HepG2 (cell line): ENCODE data around the gene LDLRAD4. TPM values are rescaled to one million over a fixed set of nuclear protein-coding genes. Genes with fewer than 3 reads are reported as not detected.

Source experiments
- ARID3A ChIP-seq: IDR thresholded peaks from 2 replicates; pipeline ENCODE4 v1.6.1; 2012; ENCODE audit warnings: low read depth, low read length, improper control_type of control experiment
- HMGXB3 ChIP-seq: sonication (generic); formaldehyde crosslinking; IDR thresholded peaks from 2 replicates; pipeline ENCODE4 v1.4.0; 2020; ENCODE audit warnings: missing genetic modification reagents, borderline replicate concordance
- IKZF4 ChIP-seq: sonication (generic); formaldehyde crosslinking; IDR thresholded peaks from 2 replicates; pipeline ENCODE4 v1.5.1; 2020; ENCODE audit warnings: borderline replicate concordance, mild to moderate bottlenecking, low read depth, missing genetic modification reagents; ENCODE audit errors: not compliant biosample characterization
- KDM3A ChIP-seq: IDR thresholded peaks from 2 replicates; pipeline ENCODE4 v1.6.1; 2018; ENCODE audit warnings: low read depth, missing compliant biosample characterization
- MIER2 ChIP-seq: IDR thresholded peaks from 2 replicates; pipeline ENCODE4 v1.6.1; 2016; ENCODE audit warnings: missing biosample characterization, missing genetic modification reagents
- NKX3-1 ChIP-seq: sonication (generic); formaldehyde crosslinking; IDR thresholded peaks from 2 replicates; pipeline ENCODE4 v1.5.0; 2020; ENCODE audit warnings: missing genetic modification reagents
- SKIL ChIP-seq: sonication (generic); formaldehyde crosslinking; IDR thresholded peaks from 2 replicates; pipeline ENCODE4 v1.8.0; 2022; ENCODE audit warnings: missing genetic modification reagents, mild to moderate bottlenecking, moderate library complexity, borderline replicate concordance
- THAP11 ChIP-seq: IDR thresholded peaks from 2 replicates; pipeline ENCODE4 v1.6.1; 2016; ENCODE audit warnings: missing biosample characterization, missing genetic modification reagents
- ZBTB1 ChIP-seq: sonication (generic); formaldehyde crosslinking; IDR thresholded peaks from 2 replicates; pipeline ENCODE4 v1.4.0; 2020; ENCODE audit warnings: missing genetic modification reagents, borderline replicate concordance
- ZMYM2 ChIP-seq: sonication (generic); formaldehyde crosslinking; IDR thresholded peaks from 2 replicates; pipeline ENCODE4 v1.8.0; 2022; ENCODE audit warnings: mild to moderate bottlenecking, missing genetic modification reagents
- ZNF33A ChIP-seq: sonication (generic); formaldehyde crosslinking; IDR thresholded peaks from 2 replicates; pipeline ENCODE4 v1.5.1; 2020; ENCODE audit warnings: missing genetic modification reagents, mild to moderate bottlenecking, moderate library complexity, borderline replicate concordance
- ZNF749 ChIP-seq: sonication (generic); formaldehyde crosslinking; IDR thresholded peaks from 2 replicates; pipeline ENCODE4 v1.8.0; 2022; ENCODE audit warnings: mild to moderate bottlenecking, missing genetic modification reagents, moderate library complexity, borderline replicate concordance
- polyA plus RNA-seq, 8 experiments: library from polyadenylated mRNA; depleted of rRNA in 3 of 8; stranded (reverse) in 7 of 8; unstranded in 1 of 8; fragments of >200 nt; fragmentation: Illumina TruSeq in 4 of 8; extraction: Trizol in 4 of 8; gene quantifications; 2 replicates each; pipeline versions ENCODE4 v1.2.1 to v1.2.3, GENCODE V29; 2011 to 2016; ENCODE audit warnings: low read depth in 4 of 8, missing spikeins in 1 of 8, mixed read lengths in 1 of 8; ENCODE audit not compliant: insufficient read depth in 1 of 8
- total RNA-seq, 5 experiments: library from RNA; depleted of rRNA; stranded (reverse); fragments of >200 nt; fragmentation: Illumina TruSeq; extraction: Trizol; gene quantifications; 2 replicates each; pipeline ENCODE4 v1.2.3, GENCODE V29; 2016; ENCODE audit warnings: low read depth in 1 of 5
- TF ChIP-seq, protein P1 (sequence below): sonication (generic); formaldehyde crosslinking; IDR thresholded peaks from 2 replicates; pipeline ENCODE4 v1.5.0; 2020; ENCODE audit warnings: mild to moderate bottlenecking, missing genetic modification reagents, borderline replicate concordance
- TF ChIP-seq, protein P2 (sequence below): sonication (generic); formaldehyde crosslinking; IDR thresholded peaks from 2 replicates; pipeline ENCODE4 v1.5.1; 2020; ENCODE audit warnings: missing genetic modification reagents, mild to moderate bottlenecking, borderline replicate concordance

LDLRAD4 gene
- total and polyA plus RNA-seq, 2 of the 13 experiments (the other 11 are each of a cell fraction or from before 2014, with no cell fraction given), result 13.6 to 20.9 TPM

DNA sequence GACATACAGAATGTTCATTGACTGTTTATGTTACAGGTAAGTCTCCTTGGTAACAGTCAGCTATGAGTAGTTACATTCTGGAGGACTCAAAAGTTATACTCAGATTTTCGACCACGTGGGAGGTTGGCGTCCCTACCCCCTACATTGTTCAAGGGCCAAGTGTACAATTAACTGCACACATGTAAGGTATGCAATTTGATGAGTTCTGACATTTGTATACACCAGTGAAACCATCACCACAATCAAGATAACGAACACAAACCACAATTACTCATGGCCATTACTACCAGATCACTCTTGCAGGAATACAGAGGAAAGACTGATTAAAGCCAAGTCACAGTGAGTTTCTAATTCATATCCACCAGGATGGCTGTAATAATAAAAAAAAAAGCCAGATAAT is 39.6 kb upstream of the LDLRAD4 start (continued):
- TF ChIP-seq HMGXB3 (CRISPR knock-in tag), result no peak
- TF ChIP-seq, protein P1, sequence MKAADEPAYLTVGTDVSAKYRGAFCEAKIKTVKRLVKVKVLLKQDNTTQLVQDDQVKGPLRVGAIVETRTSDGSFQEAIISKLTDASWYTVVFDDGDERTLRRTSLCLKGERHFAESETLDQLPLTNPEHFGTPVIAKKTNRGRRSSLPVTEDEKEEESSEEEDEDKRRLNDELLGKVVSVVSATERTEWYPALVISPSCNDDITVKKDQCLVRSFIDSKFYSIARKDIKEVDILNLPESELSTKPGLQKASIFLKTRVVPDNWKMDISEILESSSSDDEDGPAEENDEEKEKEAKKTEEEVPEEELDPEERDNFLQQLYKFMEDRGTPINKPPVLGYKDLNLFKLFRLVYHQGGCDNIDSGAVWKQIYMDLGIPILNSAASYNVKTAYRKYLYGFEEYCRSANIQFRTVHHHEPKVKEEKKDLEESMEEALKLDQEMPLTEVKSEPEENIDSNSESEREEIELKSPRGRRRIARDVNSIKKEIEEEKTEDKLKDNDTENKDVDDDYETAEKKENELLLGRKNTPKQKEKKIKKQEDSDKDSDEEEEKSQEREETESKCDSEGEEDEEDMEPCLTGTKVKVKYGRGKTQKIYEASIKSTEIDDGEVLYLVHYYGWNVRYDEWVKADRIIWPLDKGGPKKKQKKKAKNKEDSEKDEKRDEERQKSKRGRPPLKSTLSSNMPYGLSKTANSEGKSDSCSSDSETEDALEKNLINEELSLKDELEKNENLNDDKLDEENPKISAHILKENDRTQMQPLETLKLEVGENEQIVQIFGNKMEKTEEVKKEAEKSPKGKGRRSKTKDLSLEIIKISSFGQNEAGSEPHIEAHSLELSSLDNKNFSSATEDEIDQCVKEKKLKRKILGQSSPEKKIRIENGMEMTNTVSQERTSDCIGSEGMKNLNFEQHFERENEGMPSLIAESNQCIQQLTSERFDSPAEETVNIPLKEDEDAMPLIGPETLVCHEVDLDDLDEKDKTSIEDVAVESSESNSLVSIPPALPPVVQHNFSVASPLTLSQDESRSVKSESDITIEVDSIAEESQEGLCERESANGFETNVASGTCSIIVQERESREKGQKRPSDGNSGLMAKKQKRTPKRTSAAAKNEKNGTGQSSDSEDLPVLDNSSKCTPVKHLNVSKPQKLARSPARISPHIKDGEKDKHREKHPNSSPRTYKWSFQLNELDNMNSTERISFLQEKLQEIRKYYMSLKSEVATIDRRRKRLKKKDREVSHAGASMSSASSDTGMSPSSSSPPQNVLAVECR (CRISPR knock-in tag), result no peak
- TF ChIP-seq ARID3A, result no peak
- no peak for TF ChIP-seq NKX3-1 (CRISPR knock-in tag)
- peak; percentile 22; the same call in 1 of the 2 replicates for TF ChIP-seq ZNF749
- TF ChIP-seq ZNF33A (CRISPR knock-in tag), result 0 out of 2 replicates have a peak, but pooled peaks have one; percentile 31
- TF ChIP-seq ZBTB1, result no peak
- TF ChIP-seq IKZF4, result no peak
- no peak for TF ChIP-seq ZMYM2 (CRISPR knock-in tag)
- no peak for TF ChIP-seq MIER2 (CRISPR knock-in tag)
- TF ChIP-seq THAP11 (CRISPR knock-in tag), result no peak
- TF ChIP-seq, protein P2, sequence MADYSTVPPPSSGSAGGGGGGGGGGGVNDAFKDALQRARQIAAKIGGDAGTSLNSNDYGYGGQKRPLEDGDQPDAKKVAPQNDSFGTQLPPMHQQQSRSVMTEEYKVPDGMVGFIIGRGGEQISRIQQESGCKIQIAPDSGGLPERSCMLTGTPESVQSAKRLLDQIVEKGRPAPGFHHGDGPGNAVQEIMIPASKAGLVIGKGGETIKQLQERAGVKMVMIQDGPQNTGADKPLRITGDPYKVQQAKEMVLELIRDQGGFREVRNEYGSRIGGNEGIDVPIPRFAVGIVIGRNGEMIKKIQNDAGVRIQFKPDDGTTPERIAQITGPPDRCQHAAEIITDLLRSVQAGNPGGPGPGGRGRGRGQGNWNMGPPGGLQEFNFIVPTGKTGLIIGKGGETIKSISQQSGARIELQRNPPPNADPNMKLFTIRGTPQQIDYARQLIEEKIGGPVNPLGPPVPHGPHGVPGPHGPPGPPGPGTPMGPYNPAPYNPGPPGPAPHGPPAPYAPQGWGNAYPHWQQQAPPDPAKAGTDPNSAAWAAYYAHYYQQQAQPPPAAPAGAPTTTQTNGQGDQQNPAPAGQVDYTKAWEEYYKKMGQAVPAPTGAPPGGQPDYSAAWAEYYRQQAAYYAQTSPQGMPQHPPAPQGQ, result no peak
- TF ChIP-seq KDM3A, result no peak
- no peak for TF ChIP-seq SKIL (CRISPR knock-in tag)
